Activated naive CD4-positive, alpha-beta T cell treated with anti-CD3 and anti-CD28 coated beads for 36 hours (primary cell): ENCODE data around the gene LTV1. TPM values are rescaled to one million over a fixed set of nuclear protein-coding genes. Genes with fewer than 3 reads are reported as not detected.

ENCODE experiments used
- CTCF ChIA-PET: fragments of 350-600 bp; sonication (Branson Sonifier 250); formaldehyde crosslinking; loops from one replicate; lab custom pipeline; 2021; ENCODE audit warnings: antibody characterized with exemption; lab: Charles Lee
- DNase-seq: peaks from one replicate; pipeline ENCODE4 v3.0.0-alpha.2; 2020
- H3K27ac Mint-ChIP-seq: one replicate; pipeline ENCODE4 v1.8.0; 2021; ENCODE audit warnings: mild to moderate bottlenecking, mixed read lengths
- H3K27me3 Mint-ChIP-seq: one replicate; pipeline ENCODE4 v1.8.0; 2021; ENCODE audit warnings: low read depth, mixed read lengths
- H3K36me3 Mint-ChIP-seq: one replicate; pipeline ENCODE4 v1.8.0; 2021; ENCODE audit warnings: low read depth, mixed read lengths
- H3K4me1 Mint-ChIP-seq: one replicate; pipeline ENCODE4 v1.8.0; 2021; ENCODE audit warnings: low read depth, mixed read lengths
- H3K4me3 Mint-ChIP-seq: one replicate; pipeline ENCODE4 v1.8.0; 2021; ENCODE audit warnings: mild to moderate bottlenecking, moderate library complexity, mixed read lengths
- H3K9me3 Mint-ChIP-seq: one replicate; pipeline ENCODE4 v1.8.0; 2021; ENCODE audit warnings: mixed read lengths
- intact Hi-C: fragments of 100-400 bp; cut with micrococcal nuclease; formaldehyde crosslinking; loops from one replicate; pipeline ENCODE4 v1.15.1; 2023
- total RNA-seq, 2 experiments: library from RNA; stranded (reverse); gene quantifications; one replicate each; pipeline ENCODE4 v1.2.3, GENCODE V29; 2021

LTV1 gene
- total RNA-seq, 2 experiments from 2014 or later = 22.8 to 23.3 TPM

DNA sequence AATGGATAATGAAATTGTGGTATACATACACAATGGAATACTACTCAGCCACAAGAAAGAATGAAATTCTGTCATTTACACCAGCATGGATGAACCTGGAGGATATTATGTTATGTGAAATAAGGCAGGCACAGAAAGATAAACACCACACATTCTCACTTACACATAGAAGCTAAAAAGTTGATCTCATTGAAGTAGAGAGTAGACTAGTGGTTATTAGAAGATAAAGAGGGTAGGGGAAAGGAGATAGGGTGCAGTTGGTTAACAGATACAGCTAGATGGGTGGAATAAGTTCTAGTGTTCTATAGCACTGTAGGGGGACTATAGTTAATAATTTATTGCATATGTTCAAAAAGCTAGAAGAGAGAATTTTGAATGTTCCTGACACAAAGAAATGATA is 25.5 kb upstream of the LTV1 start:
- no peaks in the 10 kb centered on the region for H3K27me3 Mint-ChIP-seq
- no peaks in the 10 kb centered on the region for H3K36me3 Mint-ChIP-seq
- CTCF ChIA-PET = interaction anchor here (0.8 to 1.2 kb wide), 2 partner anchors 10 to 12 kb away, joined by 3 read pairs; no protein-coding TSS in a partner anchor
- no peak overlapping the region for H3K4me3 Mint-ChIP-seq
- no peaks in the 10 kb centered on the region for H3K4me1 Mint-ChIP-seq
- no peak for DNase-seq
- H3K27ac Mint-ChIP-seq = no peak overlapping the region
- intact Hi-C loops = no loop called here
- no peaks in the 10 kb centered on the region for H3K9me3 Mint-ChIP-seq

DNA sequence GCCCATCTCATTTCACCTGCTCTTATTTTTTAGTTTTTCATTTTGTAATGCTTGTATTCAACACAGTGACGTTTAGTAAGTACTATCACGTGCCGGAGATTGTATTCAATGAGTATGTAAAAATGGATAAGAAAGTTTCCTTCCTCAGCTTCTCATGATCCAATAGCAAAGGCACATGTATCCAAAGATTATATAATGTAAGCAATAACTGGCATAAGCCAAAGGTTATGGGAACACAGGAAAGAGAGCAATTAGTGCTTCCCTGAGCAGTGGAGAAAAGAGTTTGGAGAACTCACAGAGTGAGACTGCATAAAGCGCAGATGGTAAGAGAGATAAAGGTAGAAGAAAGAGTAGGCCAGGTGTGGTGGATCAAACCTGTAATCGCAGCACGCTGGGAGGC is 21.8 kb upstream of the LTV1 start:
- intact Hi-C loops = no loop called here
- no peaks in the 10 kb centered on the region for H3K9me3 Mint-ChIP-seq
- H3K36me3 Mint-ChIP-seq = peaks cover 2% of the 10 kb centered on the region
- no peak overlapping the region for H3K27ac Mint-ChIP-seq
- no peak for DNase-seq
- CTCF ChIA-PET = no interaction called here
- no peaks in the 10 kb centered on the region for H3K4me1 Mint-ChIP-seq
- no peak overlapping the region for H3K4me3 Mint-ChIP-seq
- no peaks in the 10 kb centered on the region for H3K27me3 Mint-ChIP-seq

DNA sequence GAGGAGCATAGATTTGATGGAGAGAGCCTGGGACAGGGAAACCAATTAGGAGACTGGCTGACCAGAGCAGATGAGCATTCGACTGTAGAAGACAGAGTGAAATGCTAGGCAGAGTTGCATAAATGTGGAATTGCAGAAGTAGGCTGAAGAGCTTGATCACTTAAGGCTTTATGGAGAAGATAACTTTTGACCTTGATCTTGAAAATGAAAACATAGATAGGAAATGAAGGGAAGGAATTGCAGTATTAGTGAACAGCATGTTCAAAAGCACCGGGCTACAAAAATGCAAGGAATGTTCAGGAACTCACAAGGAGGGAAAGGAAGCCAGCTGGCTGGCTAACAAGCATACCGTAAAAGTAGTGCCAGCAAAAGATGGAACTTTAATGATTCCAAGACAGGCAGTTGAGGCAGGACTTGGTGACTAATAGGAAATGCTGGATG is 20.5 kb upstream of the LTV1 start:
- Mint-ChIP-seq H3K4me1 (no peaks in the 10 kb centered on the region), H3K36me3 (peaks cover 2% of the 10 kb centered on the region), H3K4me3 (no peak overlapping the region), H3K9me3 (no peaks in the 10 kb centered on the region), H3K27ac (no peak overlapping the region), H3K27me3 (no peaks in the 10 kb centered on the region)
- DNase-seq = no peak
- CTCF ChIA-PET = interaction anchor here (0.6 kb wide), 2 partner anchors 192 to 439 kb away, joined by 3 read pairs; no protein-coding TSS in a partner anchor
- intact Hi-C loops = no loop called here

DNA sequence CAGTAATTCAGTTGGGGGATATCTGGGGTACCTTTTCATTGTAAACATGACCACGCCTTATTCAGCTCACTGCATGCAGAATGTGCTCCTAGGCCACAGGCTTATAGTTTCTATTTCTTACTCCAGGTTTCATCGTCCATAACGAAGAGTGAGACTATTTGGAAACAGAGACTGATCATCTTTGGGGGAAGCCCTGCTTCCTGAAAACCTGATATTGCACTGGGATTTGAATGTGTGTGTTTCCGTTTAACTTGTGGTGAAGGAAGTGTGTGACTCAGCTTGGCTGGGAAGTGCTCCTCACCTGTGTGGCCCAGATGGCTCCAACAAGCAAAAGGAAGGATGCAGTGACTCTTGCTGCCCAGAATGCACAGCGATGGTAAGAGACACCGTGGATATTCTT is 19.6 kb upstream of the LTV1 start:
- CTCF ChIA-PET = no interaction called here
- H3K9me3 Mint-ChIP-seq = no peaks in the 10 kb centered on the region
- no peak overlapping the region for H3K27ac Mint-ChIP-seq

DNA sequence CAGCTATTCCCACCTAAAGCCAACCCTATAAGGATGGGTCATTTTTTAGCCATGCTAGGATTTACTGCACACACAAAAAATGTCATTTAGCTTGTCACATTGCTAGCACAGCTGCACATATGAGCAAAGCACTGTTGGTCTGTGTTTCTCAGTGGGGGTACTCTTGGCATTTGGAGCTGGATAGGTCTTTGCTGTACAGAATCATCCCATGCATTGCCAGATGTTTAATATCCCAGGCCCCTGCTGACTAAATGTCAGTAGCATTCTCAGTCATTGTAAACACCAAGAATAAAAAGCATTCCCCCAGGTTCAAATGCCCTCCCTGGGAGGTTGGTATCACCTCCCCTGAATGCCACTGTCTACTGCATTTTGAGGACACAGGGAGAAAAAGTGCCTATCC is 14.6 kb upstream of the LTV1 start:
- intact Hi-C loops = no loop called here
- no peaks in the 10 kb centered on the region for H3K27me3 Mint-ChIP-seq
- DNase-seq = no peak
- no peaks in the 10 kb centered on the region for H3K9me3 Mint-ChIP-seq
- H3K4me1 Mint-ChIP-seq = no peaks in the 10 kb centered on the region
- CTCF ChIA-PET = interaction anchor here (0.6 kb wide), 1 partner anchor 1057 kb away, joined by 3 read pairs; no protein-coding TSS in a partner anchor
- H3K4me3 Mint-ChIP-seq = no peak overlapping the region
- no peak overlapping the region for H3K27ac Mint-ChIP-seq
- peaks cover 2% of the 10 kb centered on the region for H3K36me3 Mint-ChIP-seq

More for the DNA sequence above, 19.6 kb upstream of the LTV1 start:
- no peak for DNase-seq
- no peak overlapping the region for H3K4me3 Mint-ChIP-seq
- peaks cover 2% of the 10 kb centered on the region for H3K36me3 Mint-ChIP-seq
- H3K27me3 Mint-ChIP-seq = no peaks in the 10 kb centered on the region
- no peaks in the 10 kb centered on the region for H3K4me1 Mint-ChIP-seq
- intact Hi-C loops = no loop called here

DNA sequence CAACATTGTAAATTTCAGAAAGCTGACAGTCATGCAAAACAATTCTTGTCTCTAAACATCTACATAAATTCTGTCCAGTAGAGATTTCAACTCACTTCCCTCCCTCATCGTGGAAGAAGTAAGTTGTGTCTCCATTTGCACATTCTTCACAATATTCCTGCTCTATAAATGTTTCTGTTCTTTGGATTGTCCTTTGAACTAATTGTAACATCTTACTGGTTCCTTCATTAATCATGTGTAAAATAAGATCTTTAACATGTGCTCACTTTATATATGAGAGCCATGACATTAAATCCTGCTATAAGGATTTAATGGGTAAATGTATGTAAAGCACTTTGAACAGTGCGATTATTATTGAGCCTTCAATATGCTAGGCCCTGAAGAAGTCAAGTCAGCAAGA is 7.0 kb upstream of the LTV1 start:
- CTCF ChIA-PET = interaction anchor here (1.6 kb wide), 1 partner anchor 261 kb away, joined by 4 read pairs; no protein-coding TSS in a partner anchor
- no peak overlapping the region for H3K4me3 Mint-ChIP-seq
- intact Hi-C loops = no loop called here
- H3K9me3 Mint-ChIP-seq = no peaks in the 10 kb centered on the region
- H3K36me3 Mint-ChIP-seq = no peaks in the 10 kb centered on the region
- no peaks in the 10 kb centered on the region for H3K27me3 Mint-ChIP-seq
- no peak overlapping the region for H3K27ac Mint-ChIP-seq
- H3K4me1 Mint-ChIP-seq = no peaks in the 10 kb centered on the region
- DNase-seq = no peak

DNA sequence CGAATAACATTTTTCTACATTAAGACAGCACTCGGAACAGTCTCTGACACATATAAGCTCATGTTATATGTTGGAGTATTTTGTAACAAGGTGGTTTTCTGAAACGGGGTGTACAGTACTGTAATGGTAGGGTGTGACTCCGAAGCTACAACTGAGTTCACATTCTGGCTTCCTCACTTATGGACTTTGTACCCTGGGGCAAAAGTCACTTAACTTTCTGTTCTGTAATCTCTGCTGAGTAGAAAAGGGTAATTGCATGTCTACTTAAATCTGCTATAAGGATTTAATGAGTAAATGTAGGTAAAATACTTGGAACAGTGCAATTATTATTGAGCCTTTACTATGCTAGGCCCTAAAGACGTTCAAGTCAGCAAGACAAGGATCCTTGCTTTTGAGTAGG is 4.7 kb upstream of the LTV1 start:
- Mint-ChIP-seq H3K9me3 (no peaks in the 10 kb centered on the region), H3K4me3 (no peak overlapping the region)

DNA sequence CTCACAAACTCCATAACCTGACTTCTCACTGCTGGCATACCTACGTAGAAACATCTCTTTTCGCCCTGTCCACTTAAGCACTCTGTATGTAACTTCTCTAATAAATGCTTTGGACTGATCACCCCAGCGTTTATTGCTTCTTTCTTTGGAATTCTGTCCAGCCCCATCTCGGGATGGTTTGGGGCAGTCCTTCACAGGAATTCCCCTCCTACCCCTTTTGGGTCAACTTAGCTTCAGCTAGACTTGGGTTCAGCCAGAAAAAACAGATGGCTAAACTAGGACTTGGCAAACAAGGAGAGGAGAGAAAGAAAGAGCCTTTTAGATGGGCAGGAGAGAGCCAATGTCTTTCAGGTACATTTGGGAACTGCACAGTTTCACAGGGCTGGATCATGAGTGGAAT is 3.9 kb upstream of the LTV1 start:
- Mint-ChIP-seq H3K4me3 (no peak overlapping the region), H3K27ac (no peak overlapping the region), H3K27me3 (no peaks in the 10 kb centered on the region), H3K9me3 (no peaks in the 10 kb centered on the region), H3K36me3 (peaks cover 6% of the 10 kb centered on the region), H3K4me1 (peaks cover 9% of the 10 kb centered on the region)
- no peak for DNase-seq
- CTCF ChIA-PET = no interaction called here
- intact Hi-C loops = no loop called here

More for the DNA sequence above, 4.7 kb upstream of the LTV1 start:
- CTCF ChIA-PET = no interaction called here
- Mint-ChIP-seq H3K36me3 (no peaks in the 10 kb centered on the region), H3K27ac (no peak overlapping the region), H3K4me1 (peaks cover 3% of the 10 kb centered on the region), H3K27me3 (no peaks in the 10 kb centered on the region)
- DNase-seq = no peak
- intact Hi-C loops = no loop called here

DNA sequence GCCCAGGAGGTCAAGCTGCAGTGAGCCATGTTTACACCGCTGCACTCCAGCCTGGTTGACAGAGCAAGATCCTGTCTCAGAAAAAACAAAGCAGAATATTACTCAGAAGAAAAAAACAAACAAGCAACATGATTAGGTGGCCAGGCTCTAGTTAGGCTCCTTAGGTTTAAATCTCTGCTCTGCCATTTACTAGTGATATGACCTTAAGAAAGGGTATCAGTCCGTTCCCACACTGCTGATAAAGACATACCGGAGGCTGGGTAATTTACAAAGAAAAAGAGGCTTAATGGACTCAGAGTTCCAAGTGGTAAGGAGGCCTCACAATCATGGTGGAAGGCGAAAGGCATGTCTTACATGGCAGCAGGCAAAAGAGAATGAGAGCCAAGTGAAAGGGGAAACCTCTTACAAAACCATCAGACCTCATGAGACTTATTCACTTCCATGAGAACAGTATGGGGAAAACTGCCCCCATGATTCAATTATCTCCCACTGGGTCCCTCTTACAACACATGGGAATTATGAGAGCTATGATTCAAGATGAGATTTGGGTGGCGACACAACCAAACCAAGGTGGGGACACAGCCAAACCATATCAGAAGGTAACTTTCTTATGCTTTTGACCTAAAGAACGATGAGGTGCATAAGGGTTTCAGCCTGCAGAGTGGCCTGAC is 2.4 kb upstream of the LTV1 start:
- Mint-ChIP-seq H3K4me1 (peaks cover 21% of the 10 kb centered on the region), H3K36me3 (peaks cover 16% of the 10 kb centered on the region), H3K9me3 (no peaks in the 10 kb centered on the region), H3K27me3 (no peaks in the 10 kb centered on the region), H3K27ac (no peak overlapping the region), H3K4me3 (no peak overlapping the region)
- intact Hi-C loops = loop anchor here (5.0 kb wide), 2 partner anchors 303 to 778 kb away; partner anchors contain the start of gene AIG1
- no peak for DNase-seq
- CTCF ChIA-PET = no interaction called here

DNA sequence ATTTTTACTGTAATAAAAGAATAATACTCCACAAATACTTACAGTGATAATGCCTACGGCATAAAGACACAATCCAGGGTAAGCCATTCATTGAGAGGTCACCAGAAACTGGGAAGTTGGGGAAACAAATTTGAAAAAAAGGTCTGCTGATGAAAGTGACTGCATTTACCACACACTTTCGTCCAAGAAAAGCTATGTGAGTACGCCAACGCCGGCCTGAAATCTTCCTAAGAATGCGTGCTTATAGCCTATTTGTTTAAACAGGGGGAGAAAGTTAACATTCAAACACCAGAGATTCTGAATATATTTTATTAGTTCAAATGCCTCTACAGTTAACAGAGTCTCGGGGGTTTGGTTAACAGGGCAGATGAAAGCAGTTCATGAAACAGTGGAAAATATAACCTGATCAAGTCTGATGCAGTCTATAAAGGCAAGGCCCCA is 657 bp upstream of the LTV1 start:
- Mint-ChIP-seq H3K4me1 (peaks cover 27% of the 10 kb centered on the region), H3K9me3 (no peaks in the 10 kb centered on the region), H3K27ac (peak overlapping the region; percentile 94), H3K36me3 (peaks cover 28% of the 10 kb centered on the region), H3K4me3 (peak overlapping the region; percentile 93), H3K27me3 (no peaks in the 10 kb centered on the region)
- intact Hi-C loops = loop anchor here (2.0 to 5.0 kb wide), 4 partner anchors 222 to 780 kb away; partner anchors contain the start of gene AIG1
- CTCF ChIA-PET = interaction anchor here (0.8 to 1.5 kb wide), 2 partner anchors 171 to 267 kb away, joined by 3 to 5 read pairs; no protein-coding TSS in a partner anchor
- DNase-seq = no peak

DNA sequence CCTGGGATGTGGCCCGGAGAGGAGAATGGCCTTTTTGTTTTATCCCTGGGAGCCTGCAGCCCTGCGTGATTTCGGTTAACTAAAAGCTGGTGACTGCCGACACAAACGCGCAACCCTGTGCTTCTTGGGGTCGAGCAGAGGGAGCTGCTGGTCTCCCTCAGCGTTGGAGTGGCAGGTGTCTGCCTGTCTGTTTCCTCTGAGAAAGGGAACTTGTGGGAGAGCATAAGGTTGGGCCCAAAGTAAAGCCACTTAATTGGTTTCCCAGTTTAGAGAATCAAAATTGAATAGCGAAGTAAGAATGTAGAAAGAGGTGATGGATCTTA is 500 bp downstream of the LTV1 start:
- H3K9me3 Mint-ChIP-seq = no peaks in the 10 kb centered on the region
- H3K27me3 Mint-ChIP-seq = no peaks in the 10 kb centered on the region
- H3K27ac Mint-ChIP-seq = peak overlapping the region; percentile 94
- peaks cover 37% of the 10 kb centered on the region for H3K36me3 Mint-ChIP-seq
- CTCF ChIA-PET = interaction anchor here (0.6 to 1.5 kb wide), 4 partner anchors 170 to 524 kb away, joined by 3 to 5 read pairs (median 4); no protein-coding TSS in a partner anchor
- H3K4me1 Mint-ChIP-seq = peaks cover 31% of the 10 kb centered on the region
- DNase-seq = no peak
- intact Hi-C loops = loop anchor here (1.0 to 5.0 kb wide), 11 partner anchors 37 to 781 kb away; partner anchors contain the start of genes ADAT2, AIG1, FUCA2 and PEX3
- peak overlapping the region; percentile 93 for H3K4me3 Mint-ChIP-seq

DNA sequence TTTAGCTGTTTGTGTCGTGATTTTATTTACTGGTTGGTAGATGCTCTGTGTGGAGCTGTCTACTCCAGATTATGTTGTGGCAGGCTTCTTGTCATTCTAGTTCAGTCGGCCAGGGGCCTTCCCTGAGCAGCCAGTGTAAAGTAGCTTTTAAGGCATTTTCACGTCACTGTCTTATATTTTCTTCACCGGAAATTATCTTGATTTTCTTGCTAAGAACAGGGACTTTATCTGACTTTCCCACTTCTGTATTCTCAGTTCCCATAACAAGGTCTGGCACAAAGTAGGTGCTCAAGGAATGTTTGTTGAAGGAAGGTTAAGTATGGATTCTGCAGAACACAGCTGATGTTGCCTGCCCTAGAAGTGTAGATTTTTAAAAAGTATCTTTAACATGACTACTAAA is 868 bp downstream of the LTV1 start:
- H3K9me3 Mint-ChIP-seq = no peaks in the 10 kb centered on the region
- DNase-seq = peak; percentile 8
- intact Hi-C loops = loop anchor here (5.0 kb wide), 2 partner anchors 307 to 782 kb away; partner anchors contain the start of gene AIG1
- peak overlapping the region; percentile 94 for H3K27ac Mint-ChIP-seq
- H3K4me1 Mint-ChIP-seq = peaks cover 35% of the 10 kb centered on the region
- peaks cover 40% of the 10 kb centered on the region for H3K36me3 Mint-ChIP-seq
- CTCF ChIA-PET = interaction anchor here (0.6 to 1.5 kb wide), 4 partner anchors 169 to 334 kb away, joined by 3 to 5 read pairs (median 4); no protein-coding TSS in a partner anchor
- H3K4me3 Mint-ChIP-seq = peak overlapping the region; percentile 93
- no peaks in the 10 kb centered on the region for H3K27me3 Mint-ChIP-seq
